Stimulated activated CD8-positive, alpha-beta memory T cell treated with anti-CD3 and anti-CD28 coated beads, Interleukin-15, amount 100 ng/mL, for 1 hour (primary cell): ENCODE data around the gene HNRNPM.
"Not testable (repeated sequence)": the region's sequence is repeated elsewhere in the genome, so short reads cannot be mapped to it uniquely, and the experiment has no call there.

Experiments used
- DNase-seq: peaks from one replicate; pipeline ENCODE4 v3.0.0-alpha.2; 2020; ENCODE audit warnings: low read depth

The HNRNPM gene

DNA sequence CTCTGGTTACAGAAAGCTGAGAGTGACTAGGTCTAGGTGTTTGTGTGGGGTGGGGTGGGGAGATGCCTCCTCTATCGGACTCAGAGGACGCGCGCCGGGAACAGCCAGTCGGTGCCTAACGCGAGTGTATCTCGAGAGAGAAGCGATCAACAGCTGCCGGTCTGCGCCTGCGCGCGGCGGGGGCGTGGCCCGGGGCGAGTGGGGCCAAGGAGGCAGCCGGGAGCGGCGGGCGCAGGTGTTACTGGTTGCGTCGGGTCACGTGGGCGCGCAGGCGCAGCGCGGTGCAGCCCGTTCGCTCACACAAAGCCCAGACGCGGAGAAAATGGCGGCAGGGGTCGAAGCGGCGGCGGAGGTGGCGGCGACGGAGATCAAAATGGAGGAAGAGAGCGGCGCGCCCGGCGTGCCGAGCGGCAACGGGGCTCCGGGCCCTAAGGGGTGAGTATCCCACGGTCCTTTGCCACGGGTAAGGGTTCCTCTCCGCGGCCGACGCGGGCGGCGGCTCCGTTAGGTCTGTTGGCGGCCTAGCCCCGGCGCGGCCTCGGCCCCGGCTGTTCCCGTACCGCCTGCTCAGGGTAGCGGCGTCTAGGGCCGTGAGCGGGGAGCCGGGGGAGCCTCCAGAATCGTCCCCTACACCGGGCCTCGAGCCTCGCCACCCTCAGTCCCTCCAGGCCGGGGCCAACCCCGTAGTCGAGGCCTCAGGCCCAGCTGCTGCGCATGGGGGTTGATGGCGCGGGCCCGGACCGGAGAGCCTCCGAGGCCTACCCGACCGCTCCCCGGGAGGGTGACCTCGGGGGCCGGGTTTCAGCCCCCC is at the start of gene HNRNPM:
Gene HNRNPM, plus strand, starts transcription at position 299 of the 811 bp plus-strand sequence. Its CDS starts 24 bp downstream, at position 323.
- peak; percentile 100 for DNase-seq

GRCh38 chr19:8395621-8396082 is 49.1 kb upstream of the HNRNPM start:
- DNase-seq: no peak

GRCh38 chr19:8396185-8396562 is 48.6 kb upstream of the HNRNPM start:
- DNase-seq: no peak

DNA sequence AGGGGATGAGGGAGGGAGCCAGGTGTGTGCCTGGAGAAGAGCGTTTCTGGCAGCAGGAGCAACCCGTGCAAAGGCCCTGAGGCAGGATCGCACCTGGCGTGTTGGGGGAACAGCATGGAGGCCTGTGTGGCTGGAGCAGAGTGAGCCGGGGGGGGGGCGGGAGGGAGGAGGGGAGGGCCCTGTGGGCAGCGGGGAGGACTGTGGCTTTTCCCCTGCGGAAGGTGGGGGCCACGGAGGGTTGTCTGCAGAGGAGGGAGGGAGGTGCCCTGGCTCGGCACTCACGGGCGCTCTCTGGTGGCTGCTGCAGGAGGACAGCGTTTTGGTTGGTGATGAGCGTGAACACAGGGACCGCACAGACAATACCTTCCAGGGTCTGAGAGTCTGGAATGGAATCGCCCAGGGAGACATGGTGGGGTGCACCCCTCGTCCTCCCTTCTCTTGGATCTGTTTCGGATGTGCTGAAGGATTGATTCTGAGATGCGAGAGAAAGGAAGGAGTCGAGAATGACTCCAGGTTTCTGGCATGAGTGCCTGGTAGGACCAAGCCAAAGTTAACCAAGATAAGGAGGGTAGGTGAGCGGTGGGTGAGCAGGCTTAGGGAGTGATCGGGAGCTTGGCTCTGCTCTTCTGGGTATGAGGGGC is 48.1 kb upstream of the HNRNPM start:
- peak; percentile 27 for DNase-seq

DNA sequence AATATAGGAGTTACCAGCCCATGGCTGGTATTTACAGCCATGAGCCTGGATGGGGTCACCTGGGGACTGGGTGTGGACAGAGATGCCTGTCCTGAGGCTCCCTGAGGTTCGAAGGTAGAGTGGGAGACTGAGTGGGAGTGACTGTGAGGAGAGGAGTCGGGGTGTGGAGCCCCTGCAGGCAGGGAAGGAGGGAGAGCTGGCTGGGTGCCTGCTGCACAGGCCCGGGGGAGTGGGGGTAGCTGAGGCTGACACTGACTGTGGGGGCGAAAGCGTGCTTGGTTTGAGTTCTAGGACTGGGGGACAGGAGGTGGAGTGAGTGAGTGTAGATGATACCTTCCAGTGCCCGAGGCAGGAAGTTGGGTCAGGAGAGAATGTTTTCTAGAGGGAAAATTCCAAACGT is 47.5 kb upstream of the HNRNPM start:
- no peak for DNase-seq

GRCh38 chr19:8397746-8398310 is 46.9 kb upstream of the HNRNPM start:
- no peak for DNase-seq

- DNase-seq: no peak
Measured at GRCh38 chr19:8398311-8398771, 46.4 kb upstream of the HNRNPM start.

- no peak for DNase-seq
Measured at GRCh38 chr19:8399681-8400188, 45.0 kb upstream of the HNRNPM start.

GRCh38 chr19:8401981-8402411 is 42.8 kb upstream of the HNRNPM start:
- DNase-seq: no peak

- no peak for DNase-seq
Measured at GRCh38 chr19:8403098-8403819, 41.5 kb upstream of the HNRNPM start.

DNA sequence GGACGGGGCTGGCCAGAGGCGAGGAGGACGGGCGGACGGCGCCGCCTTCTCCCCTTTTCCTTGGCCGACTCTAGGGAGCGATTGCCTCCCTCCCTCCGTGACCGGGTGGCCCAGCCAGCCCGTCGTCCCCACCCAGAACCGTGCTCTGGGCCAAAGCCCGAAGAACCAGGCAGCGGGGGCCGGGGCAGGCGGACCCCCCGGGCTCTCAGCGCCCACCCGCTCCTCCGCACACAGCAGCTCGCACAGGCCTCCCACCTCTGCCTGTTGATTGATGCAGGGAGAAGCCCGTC is 41.0 kb upstream of the HNRNPM start:
- DNase-seq: no peak

GRCh38 chr19:8404391-8405151 is 40.2 kb upstream of the HNRNPM start:
- no peak for DNase-seq

- DNase-seq: not testable (repeated sequence)
Measured at GRCh38 chr19:8410718-8411117, 34.1 kb upstream of the HNRNPM start.

GRCh38 chr19:8412783-8413628 is 31.8 kb upstream of the HNRNPM start, which contains the start of gene MARCHF2:
Gene MARCHF2, plus strand, starts transcription at chr19:8413305. Its CDS starts 8,536 bp downstream, at chr19:8421841.
- DNase-seq: peak; percentile 90

GRCh38 chr19:8413629-8413995 is 31.2 kb upstream of the HNRNPM start:
- DNase-seq: no peak

GRCh38 chr19:8416796-8417195 is 28.0 kb upstream of the HNRNPM start:
- no peak for DNase-seq

DNA sequence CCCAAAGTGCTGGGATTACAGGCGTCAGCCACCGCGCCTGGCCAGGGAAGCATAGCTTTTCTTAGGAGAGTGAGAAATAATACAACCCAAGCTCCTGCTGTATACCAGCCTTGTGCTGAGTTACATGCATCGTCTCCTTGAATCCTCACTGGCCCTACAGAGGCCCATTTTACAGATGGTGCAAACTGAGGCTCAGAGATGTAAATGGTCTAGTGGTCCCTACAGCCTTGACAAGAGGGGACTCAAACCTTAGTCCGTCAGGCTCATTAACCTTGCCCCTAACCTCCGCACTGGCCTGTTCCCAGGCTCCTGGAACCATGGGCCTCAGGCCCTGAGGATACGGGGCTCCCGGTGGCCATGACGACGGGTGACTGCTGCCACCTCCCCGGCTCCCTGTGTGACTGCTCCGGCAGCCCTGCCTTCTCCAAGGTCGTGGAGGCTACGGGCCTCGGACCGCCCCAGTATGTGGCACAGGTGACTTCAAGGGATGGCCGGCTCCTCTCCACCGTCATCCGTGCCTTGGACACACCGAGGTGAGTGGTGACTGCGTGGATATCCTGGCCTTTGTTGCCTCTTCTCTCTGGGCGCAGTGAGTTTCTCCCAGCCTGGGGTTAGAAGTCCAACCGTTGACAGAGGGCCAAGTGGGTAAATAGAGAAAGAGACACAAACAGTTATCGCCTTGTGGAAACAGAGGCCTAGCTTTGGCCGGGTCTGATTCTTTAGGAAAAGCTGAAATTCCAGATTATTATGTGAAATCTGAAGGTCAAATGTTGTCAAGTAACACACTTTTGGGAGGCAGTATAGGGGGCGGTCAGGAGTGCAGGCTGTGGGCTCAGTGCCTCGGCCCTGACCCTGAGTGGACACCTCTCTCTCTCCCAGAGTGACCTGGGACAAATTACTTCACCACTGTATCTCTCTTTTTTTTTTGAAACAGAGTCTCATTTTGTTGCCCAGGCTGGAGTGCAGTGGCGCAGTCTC is 23.0 kb upstream of the HNRNPM start:
- DNase-seq: no peak

- no peak for DNase-seq
Measured at GRCh38 chr19:8423817-8424223, 21.0 kb upstream of the HNRNPM start.

- DNase-seq: not testable (repeated sequence)
Measured at GRCh38 chr19:8425331-8425730, 19.4 kb upstream of the HNRNPM start.
